ENCODE results near the gene LRRC51. TPM values are rescaled to one million over a fixed set of nuclear protein-coding genes. Genes with fewer than 3 reads are reported as not detected.

LRRC51 gene
- total RNA-seq, 1 donor from 2014 or later = 4.4 TPM

DNA sequence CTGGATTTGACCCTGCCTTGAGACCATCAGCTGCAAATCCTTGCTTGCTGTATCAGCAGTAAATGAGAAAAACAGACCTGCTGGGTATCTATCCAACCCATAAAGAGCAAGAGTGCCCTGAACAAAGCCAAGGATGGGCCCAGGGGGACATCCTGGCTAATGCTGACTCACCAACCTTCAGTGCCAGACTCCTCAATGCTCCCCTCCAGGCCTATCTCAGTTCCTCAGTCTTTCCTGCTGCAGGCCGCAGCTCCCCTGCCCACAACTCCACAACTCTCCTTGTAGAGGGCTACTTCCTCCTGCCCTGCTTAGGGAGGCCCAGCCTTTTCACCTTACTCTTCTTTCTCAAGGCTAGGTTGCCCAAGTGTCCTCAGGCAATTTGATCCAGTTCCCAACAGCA lies 19.8 kb downstream of the LRRC51 start:
- Histone ChIP-seq H3K4me2 (ENCODE audit: low read length) (peak overlapping the region; percentile 98), H3K4me1 (ENCODE audit: insufficient read depth, low read length) (peaks cover 24% of the 10 kb centered on the region), H3K79me2 (ENCODE audit: insufficient read depth, low read length) (peaks cover 48% of the 10 kb centered on the region), H3K27ac (ENCODE audit: low read depth, low read length) (no peak overlapping the region), H3K27me3 (ENCODE audit: insufficient read depth, low read length) (no peaks in the 10 kb centered on the region), H3K36me3 (ENCODE audit: insufficient read depth, low read length) (peaks cover 14% of the 10 kb centered on the region), H3K9ac (ENCODE audit: low read length) (no peak overlapping the region), H4K20me1 (ENCODE audit: insufficient read depth, low read length) (no peaks in the 10 kb centered on the region), H3K9me3 (ENCODE audit: insufficient read depth, low read depth, low read length) (no peaks in the 10 kb centered on the region), H2AFZ (ENCODE audit: low read depth, low read length) (no peak overlapping the region), H3K4me3 (ENCODE audit: insufficient read depth, low read depth, low read length) (no peak overlapping the region)
- H3K4me3 Mint-ChIP-seq (ENCODE audit: unreplicated experiment) = no peak overlapping the region
- FAIRE-seq = no peak
- no peak overlapping the region for H3K27ac Mint-ChIP-seq (ENCODE audit: unreplicated experiment)
- DNase-seq (ENCODE audit: low read depth) = no peak
- peaks cover 33% of the 10 kb centered on the region for H3K36me3 Mint-ChIP-seq (ENCODE audit: low read depth, unreplicated experiment)
- H3K4me1 Mint-ChIP-seq (ENCODE audit: low read depth, unreplicated experiment) = peaks cover 26% of the 10 kb centered on the region
- TF ChIP-seq, protein P1, sequence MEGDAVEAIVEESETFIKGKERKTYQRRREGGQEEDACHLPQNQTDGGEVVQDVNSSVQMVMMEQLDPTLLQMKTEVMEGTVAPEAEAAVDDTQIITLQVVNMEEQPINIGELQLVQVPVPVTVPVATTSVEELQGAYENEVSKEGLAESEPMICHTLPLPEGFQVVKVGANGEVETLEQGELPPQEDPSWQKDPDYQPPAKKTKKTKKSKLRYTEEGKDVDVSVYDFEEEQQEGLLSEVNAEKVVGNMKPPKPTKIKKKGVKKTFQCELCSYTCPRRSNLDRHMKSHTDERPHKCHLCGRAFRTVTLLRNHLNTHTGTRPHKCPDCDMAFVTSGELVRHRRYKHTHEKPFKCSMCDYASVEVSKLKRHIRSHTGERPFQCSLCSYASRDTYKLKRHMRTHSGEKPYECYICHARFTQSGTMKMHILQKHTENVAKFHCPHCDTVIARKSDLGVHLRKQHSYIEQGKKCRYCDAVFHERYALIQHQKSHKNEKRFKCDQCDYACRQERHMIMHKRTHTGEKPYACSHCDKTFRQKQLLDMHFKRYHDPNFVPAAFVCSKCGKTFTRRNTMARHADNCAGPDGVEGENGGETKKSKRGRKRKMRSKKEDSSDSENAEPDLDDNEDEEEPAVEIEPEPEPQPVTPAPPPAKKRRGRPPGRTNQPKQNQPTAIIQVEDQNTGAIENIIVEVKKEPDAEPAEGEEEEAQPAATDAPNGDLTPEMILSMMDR (IDR thresholded peaks at IDR 0.05; ENCODE audit: insufficient read depth, low read depth, low read length) = no peak
- peaks cover 2% of the 10 kb centered on the region for H3K9me3 Mint-ChIP-seq (ENCODE audit: unreplicated experiment)
- H3K27me3 Mint-ChIP-seq (ENCODE audit: low read depth, unreplicated experiment) = no peaks in the 10 kb centered on the region

DNA sequence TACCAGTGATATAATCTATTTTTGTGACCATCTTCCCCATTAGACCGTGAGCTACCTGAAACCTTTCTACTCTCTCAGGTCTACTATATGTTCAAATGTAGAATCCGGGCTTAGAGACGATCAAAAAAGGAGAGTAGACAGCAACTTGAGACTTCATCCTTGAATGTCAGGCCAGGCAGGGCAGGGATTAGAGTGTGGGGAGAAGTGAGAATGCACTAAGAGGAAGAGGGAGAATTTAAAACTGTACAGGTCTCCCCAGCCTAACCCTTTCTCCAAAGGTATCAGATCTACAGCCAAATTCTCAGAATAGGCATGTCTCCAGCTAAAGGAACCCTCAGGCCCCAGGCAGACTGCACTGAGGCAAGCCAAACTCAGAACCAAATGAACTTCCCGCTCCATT lies 21.5 kb downstream of the LRRC51 start:
- Histone ChIP-seq H3K4me2 (ENCODE audit: low read length) (peak overlapping the region; percentile 98), H3K4me3 (ENCODE audit: insufficient read depth, low read depth, low read length) (peak overlapping the region; percentile 95), H3K79me2 (ENCODE audit: insufficient read depth, low read length) (peaks cover 48% of the 10 kb centered on the region), H3K4me1 (ENCODE audit: insufficient read depth, low read length) (peaks cover 24% of the 10 kb centered on the region), H3K27ac (ENCODE audit: low read depth, low read length) (peak overlapping the region; percentile 94), H4K20me1 (ENCODE audit: insufficient read depth, low read length) (no peaks in the 10 kb centered on the region), H2AFZ (ENCODE audit: low read depth, low read length) (no peak overlapping the region), H3K27me3 (ENCODE audit: insufficient read depth, low read length) (no peaks in the 10 kb centered on the region), H3K9ac (ENCODE audit: low read length) (peak overlapping the region; percentile 92), H3K9me3 (ENCODE audit: insufficient read depth, low read depth, low read length) (no peaks in the 10 kb centered on the region), H3K36me3 (ENCODE audit: insufficient read depth, low read length) (peaks cover 8% of the 10 kb centered on the region)
- peaks cover 26% of the 10 kb centered on the region for H3K4me1 Mint-ChIP-seq (ENCODE audit: low read depth, unreplicated experiment)
- H3K9me3 Mint-ChIP-seq (ENCODE audit: unreplicated experiment) = peaks cover 2% of the 10 kb centered on the region
- peak overlapping the region; percentile 92 for H3K4me3 Mint-ChIP-seq (ENCODE audit: unreplicated experiment)
- TF ChIP-seq EZH2 (IDR thresholded peaks at IDR 0.05; ENCODE audit: insufficient read depth, low read length) = no peak
- TF ChIP-seq, protein P1 (IDR thresholded peaks at IDR 0.05; ENCODE audit: insufficient read depth, low read depth, low read length) = no peak
- peaks cover 33% of the 10 kb centered on the region for H3K36me3 Mint-ChIP-seq (ENCODE audit: low read depth, unreplicated experiment)
- DNase-seq (ENCODE audit: low read depth) (no peak), FAIRE-seq (no peak)
- peak overlapping the region; percentile 56 for H3K27ac Mint-ChIP-seq (ENCODE audit: unreplicated experiment)
- no peaks in the 10 kb centered on the region for H3K27me3 Mint-ChIP-seq (ENCODE audit: low read depth, unreplicated experiment)

DNA sequence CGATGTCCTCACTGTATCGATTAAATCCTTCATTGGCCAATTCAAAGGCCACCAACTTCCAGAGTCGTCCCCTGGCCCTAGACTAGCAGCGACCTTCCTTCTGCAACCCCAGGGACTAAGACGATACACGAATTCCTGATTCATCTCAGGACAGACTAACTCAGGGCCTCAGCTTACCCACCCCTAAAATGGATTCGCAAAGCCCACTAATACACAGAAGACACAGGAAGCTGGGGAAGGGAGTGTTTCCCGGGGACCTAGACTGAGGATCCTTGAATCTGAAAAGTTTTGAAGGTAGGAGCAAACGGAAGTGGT lies 21.9 kb downstream of the LRRC51 start:
- Mint-ChIP-seq H3K4me1 (ENCODE audit: low read depth, unreplicated experiment) (peaks cover 26% of the 10 kb centered on the region), H3K4me3 (ENCODE audit: unreplicated experiment) (peak overlapping the region; percentile 92), H3K27me3 (ENCODE audit: low read depth, unreplicated experiment) (no peaks in the 10 kb centered on the region), H3K9me3 (ENCODE audit: unreplicated experiment) (peaks cover 2% of the 10 kb centered on the region), H3K36me3 (ENCODE audit: low read depth, unreplicated experiment) (peaks cover 34% of the 10 kb centered on the region), H3K27ac (ENCODE audit: unreplicated experiment) (peak overlapping the region; percentile 56)
- peak overlapping the region; percentile 58 for H2AFZ ChIP-seq (ENCODE audit: low read depth, low read length)
- H4K20me1 ChIP-seq (ENCODE audit: insufficient read depth, low read length) = no peaks in the 10 kb centered on the region
- TF ChIP-seq, protein P1 (IDR thresholded peaks at IDR 0.05; ENCODE audit: insufficient read depth, low read depth, low read length) = no peak
- TF ChIP-seq EZH2 (IDR thresholded peaks at IDR 0.05; ENCODE audit: insufficient read depth, low read length) = no peak
- H3K9me3 ChIP-seq (ENCODE audit: insufficient read depth, low read depth, low read length) = no peaks in the 10 kb centered on the region
- peaks cover 48% of the 10 kb centered on the region for H3K79me2 ChIP-seq (ENCODE audit: insufficient read depth, low read length)
- peak overlapping the region; percentile 94 for H3K27ac ChIP-seq (ENCODE audit: low read depth, low read length)
- peaks cover 4% of the 10 kb centered on the region for H3K36me3 ChIP-seq (ENCODE audit: insufficient read depth, low read length)
- peaks cover 24% of the 10 kb centered on the region for H3K4me1 ChIP-seq (ENCODE audit: insufficient read depth, low read length)
- DNase-seq (ENCODE audit: low read depth) (no peak), FAIRE-seq (no peak)
- H3K27me3 ChIP-seq (ENCODE audit: insufficient read depth, low read length) = no peaks in the 10 kb centered on the region
- peak overlapping the region; percentile 95 for H3K4me3 ChIP-seq (ENCODE audit: insufficient read depth, low read depth, low read length)
- H3K4me2 ChIP-seq (ENCODE audit: low read length) = peak overlapping the region; percentile 98
- peak overlapping the region; percentile 92 for H3K9ac ChIP-seq (ENCODE audit: low read length)
